Measurements from ENCODE around the gene FCER2.

The FCER2 gene

DNA sequence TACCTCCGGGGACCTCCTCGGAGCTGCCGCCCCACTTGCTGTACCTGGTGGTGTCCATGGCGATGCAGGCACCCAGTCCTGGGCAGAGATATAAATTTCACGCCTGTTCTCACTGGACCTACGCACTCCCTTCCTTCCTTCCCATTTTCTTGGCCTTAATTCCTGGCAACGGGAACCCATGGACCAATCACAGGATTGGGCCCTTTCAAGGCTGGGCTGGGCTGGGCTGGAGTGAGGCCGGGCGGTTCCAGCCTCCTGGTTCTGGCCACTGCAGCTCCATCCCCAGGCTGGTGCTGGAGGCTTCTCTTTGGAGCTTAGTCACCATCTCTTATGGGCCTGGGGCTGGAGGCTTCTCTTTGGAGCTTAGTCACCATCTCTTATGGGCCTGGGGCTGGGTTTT, 30.1 kb upstream of the FCER2 start, which contains the start of gene CLEC4G:
Gene CLEC4G (minus strand): TSS at position 66 of the 400 bp plus-strand sequence. CDS start 8 bp downstream, at position 58.
- no peak for DNase-seq

DNA sequence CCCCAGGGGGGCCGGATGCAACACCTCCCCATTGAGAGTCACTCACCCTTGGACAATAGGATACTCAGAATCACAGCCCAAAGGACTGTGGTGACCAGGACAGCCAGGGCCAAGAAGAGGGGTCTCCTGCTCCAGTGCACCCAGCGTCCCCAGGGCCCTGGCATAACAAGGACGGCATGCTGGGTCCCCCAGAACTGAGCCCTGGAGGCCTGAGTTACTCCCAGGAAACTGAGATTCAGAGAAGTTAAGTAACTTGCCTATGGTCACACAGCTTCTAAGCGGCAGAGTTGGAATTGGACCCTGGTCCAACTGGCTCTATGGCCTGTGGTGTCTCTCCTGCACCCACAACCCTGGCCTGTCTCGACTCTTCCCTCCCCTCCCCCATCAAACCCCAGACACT, 29.7 kb upstream of the FCER2 start:
- DNase-seq = no peak

DNA sequence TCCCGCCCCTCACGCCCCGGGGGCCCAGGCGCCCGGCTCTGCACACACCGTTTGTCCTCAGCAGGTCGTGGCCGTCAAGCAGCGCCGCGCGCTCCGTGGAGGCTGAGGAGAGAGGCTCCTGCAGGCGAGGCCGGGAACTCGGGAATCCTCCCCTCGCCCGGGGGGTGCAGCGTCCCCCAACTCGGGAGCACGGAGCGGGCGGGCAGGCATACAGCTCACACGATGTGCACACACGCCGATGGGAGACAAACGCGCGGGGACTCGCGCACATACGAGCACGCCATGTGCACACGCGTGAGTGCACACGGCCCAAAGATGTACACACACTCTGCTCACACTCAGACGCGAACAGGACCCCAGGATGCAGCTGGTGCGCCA, 29.3 kb upstream of the FCER2 start:
- no peak for DNase-seq

DNA sequence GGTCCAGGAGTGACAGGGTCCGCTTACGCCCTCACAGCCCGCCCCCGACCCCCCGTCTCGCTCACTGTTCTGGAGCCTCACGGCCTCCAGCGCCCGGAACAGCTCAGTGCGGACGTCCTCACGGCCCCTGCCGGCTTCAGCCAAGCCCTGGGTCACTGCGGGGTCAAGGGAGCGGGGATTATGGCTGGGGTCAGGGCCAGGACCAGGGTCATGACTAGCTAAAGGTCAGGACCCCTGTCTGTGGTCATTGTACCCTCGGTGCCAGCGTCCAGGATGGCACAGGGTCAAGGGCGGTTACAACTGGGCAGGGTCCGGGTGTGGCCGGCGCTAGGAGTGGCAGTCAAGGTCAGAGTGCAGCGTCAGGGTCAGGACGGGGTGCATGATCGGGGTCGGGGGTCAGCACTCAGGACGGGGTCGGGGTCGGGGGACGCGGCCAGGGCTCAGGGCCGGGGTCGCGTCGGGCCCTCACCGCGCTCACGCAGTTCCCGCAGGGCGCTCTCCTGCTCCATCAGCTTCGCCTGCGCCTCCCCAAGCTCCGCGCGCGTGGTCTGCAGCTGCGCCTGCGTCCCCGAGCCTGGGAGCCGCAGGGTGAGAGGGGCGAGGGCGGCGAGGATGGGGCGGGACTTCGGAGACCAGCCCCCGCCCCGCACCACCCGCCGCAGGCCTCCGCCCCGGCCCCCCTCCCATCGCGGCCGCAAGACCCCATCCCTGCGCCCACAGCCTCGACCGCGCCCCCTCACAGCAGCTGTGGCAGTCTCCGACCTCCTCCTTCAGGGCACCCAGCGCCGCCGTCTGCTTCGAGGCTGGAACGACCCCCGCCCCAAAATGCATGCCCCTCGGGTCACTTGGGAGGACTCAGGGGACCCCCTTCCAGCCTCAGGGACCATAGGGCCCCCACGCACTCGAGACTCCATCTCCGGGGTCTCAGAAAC, 28.6 kb upstream of the FCER2 start:
- DNase-seq = no peak

DNA sequence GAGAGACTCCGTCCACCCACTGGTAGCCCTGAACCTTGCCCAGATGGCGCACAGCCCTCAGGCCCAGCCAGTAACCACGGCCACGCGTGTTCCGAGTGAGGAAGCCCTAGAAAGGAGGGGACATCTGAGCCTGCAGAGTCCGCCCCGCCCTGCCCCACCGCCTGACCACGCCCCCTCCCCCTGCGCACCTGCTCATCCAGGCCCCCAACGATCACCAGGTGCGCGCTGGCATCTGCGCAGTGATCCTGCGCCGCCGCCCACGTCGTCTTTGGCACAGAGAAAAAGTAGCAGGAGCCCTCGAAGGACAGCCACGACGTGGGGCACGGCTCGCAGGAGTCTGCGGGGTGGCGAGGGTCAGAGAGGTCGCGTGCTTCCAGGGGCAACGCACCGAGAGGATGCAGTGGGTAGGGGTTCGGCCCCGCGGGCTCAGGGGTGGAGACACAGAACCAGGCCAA, 27.9 kb upstream of the FCER2 start:
- DNase-seq = peak; percentile 62

DNA sequence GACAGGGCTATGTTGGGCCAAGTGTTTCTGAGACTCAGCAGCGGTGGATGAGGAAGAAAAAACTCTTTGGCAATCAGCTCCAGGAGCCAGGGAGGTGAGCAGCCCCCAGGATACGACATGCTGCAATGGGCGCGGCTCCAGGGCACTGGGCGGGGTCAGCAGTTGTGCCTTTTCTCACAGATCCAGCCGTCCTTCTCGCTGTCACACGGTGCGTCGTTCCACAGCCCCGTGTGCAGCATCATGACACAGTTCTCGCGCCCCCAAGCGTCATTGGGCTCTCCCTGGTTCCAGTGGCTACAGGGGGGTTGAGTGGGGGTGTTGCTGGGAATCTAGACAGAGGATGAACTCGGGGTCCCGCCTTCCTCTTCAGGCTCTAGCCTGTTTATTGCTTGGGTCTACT, 27.3 kb upstream of the FCER2 start:
- peak; percentile 33 for DNase-seq

DNA sequence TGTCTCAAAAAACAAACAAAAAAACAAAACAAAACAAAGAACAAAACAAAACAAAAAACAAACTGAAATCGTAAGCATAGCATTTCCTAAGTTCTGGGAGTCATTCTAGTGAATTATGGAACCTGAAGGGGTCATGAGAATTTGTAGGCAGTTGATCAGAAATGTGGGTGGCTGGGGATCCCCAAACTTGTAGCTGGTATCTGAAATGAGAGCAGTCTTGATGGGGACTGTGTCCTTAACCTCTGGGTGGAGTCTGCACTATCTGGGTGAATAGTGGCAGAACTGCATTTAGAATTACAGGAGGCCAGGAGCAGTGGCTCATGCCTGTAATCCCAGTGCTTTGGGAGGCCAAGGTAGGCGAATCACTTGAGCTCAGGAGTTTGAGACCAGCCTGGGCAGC, 23.9 kb upstream of the FCER2 start:
- DNase-seq = no peak

DNA sequence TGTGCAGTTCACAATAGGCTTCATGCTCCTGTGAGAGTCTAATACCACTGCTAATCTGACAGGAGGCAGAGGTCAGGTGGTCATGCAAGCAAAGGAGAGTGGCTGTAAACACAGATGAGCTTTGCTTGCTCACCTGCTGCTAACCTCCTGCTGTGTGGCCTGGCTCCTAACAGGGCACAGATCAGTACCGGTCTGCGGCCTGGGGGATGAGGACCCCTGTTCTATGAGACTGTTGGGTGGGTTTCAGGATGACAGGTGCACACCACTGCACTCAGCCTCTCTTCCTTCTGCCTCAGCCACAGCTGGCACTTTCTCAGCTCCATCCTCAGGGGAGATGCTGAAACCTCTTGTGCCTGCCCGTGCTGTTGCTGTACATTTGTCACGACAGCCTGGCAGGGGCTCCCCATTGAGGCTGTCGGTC, 20.3 kb upstream of the FCER2 start:
- DNase-seq = peak; percentile 42

DNA sequence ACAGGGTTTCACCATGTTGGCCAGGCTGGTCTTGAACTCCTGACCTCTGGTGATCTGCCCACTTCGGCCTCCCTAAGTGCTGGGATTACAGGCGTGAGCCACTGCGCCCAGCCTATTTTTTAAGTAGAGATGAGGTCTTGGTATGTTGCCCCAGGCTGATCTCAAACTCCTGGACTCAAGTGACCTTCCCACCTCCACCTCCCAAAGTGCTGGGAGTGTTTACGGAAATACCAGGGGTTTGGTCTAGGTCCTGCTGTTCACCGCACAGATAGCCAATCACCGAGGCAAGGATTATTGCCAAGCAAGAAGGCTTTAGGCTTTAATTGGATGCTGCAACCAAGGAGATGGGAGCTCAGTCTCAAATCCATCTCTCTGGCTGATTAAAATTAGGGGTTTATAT, 18.4 kb upstream of the FCER2 start:
- DNase-seq = no peak

DNA sequence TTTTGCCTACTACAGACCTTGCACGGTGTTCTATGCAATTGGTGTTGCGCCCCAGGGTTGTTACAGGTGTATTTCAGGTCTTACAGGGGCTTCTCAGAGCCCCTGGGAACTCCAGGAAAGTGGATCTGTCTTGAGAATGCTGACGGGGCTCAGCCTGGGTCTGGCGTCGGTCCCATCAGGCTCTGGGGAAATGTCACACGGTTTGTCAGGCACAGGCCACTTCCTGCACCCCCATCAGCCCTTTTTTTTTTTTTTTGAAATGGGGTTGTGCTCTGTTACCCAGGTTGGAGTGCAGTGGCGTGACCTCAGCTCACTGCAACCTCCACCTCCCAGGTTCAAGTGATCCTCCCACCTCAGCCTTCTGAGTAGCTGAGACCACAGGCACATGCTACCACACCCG, 16.7 kb upstream of the FCER2 start:
- no peak for DNase-seq

DNA sequence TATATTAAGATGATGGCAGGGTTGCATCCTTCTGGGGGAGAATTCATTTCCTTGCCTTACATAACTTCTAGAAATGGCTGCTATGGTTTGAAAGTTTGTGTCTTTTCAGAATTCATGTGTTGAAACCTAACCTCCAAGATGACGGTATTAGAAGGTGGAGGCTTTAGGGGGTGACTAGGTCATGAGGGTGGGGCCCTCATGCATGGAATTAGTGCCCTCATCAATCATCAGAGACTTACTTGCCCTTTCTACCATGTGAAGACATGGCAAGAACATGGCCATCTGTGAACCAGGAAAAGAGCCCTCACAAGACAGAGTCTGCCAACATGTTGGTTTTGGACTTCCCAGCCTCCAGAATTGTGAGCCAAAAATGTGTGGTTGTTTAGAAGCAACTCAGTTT, 14.8 kb upstream of the FCER2 start:
- DNase-seq = no peak

DNA sequence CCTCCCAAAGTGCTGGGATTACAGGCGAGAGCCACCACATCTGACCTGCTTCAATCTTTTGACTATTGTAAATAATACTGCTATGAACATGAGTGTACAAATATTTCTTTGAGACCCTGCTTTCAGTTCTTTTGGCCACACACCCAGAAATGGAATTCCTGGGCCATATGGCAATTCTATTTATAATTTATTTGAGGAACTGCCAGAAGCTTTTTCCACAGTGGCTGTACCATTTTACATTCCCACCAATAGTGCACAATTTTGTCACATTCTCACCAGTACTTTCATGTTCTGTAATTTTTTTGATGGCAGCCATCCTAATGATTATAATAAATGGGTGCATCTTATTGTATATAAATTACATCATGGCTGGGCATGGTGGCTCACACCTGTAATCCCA, 13.7 kb upstream of the FCER2 start:
- no peak for DNase-seq

DNA sequence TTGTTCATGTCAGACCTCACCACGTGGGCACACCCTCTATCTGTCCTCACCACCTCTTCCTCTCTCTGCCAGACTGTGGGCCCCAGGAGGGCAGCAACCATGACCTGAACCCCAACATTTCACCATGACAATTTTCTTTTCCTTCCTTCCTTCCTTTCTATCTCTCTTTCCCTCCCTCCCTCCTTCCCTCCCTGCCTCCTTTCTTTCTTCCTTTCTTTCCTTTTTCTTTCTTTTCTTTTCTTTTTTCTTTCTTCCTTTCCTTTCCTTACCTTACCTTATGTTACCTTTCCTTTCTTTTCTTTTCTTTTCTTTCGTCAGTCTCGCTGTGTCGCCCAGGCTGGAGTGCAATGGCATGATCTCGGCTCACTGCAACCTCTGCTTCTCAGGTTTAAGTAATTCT, 8.7 kb upstream of the FCER2 start:
- no peak for DNase-seq

DNA sequence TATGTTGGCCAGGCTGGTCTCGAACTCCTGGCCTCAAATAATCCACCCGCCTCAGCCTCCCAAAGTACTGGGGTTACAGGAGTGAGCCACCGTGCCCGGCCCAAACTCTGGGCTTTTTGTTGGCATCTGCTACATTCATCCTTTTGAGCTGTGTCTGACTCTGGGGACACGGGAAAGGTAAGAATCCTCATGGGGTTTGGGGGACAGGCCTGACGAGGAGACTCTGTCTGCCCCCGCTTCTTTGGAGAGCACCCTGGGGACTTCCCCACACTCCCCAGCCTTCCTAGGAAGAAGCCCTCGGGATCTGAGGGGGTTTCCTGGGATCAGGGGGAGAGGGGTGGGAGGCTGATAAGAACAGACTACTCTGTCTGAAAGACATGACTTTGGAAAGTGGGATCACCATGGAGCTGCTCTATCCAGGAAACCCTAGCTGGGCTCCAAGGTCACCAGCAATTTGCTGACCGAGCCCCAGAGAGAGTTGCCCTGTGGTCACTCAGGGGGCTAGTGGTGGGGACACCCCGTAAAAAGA, 8.1 kb upstream of the FCER2 start:
- DNase-seq = no peak

DNA sequence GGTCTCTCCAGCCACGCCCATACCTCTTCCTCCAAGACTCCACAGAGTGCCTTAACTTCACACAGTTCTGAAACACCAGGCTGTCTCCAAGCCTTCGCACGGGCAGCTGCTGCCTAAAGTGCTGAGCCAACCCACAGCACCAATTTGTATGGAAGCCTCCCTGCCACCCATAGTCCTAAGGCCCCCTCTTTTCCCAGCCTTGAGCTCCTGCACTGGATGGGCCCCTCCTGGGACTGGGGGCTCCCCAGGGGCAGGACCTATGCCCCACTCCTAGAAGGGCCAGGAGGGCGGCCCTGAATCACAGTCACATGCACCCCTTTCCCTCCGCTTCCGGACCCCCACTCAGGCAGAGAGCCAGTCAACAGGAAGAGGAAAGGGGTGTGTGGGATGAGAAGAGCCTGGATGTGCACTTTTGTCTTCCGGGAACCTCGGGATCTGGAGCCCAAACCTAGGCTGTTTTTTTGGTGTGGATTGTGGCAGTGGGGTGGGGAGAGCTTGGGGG, 5.1 kb upstream of the FCER2 start:
- peak; percentile 39 for DNase-seq

DNA sequence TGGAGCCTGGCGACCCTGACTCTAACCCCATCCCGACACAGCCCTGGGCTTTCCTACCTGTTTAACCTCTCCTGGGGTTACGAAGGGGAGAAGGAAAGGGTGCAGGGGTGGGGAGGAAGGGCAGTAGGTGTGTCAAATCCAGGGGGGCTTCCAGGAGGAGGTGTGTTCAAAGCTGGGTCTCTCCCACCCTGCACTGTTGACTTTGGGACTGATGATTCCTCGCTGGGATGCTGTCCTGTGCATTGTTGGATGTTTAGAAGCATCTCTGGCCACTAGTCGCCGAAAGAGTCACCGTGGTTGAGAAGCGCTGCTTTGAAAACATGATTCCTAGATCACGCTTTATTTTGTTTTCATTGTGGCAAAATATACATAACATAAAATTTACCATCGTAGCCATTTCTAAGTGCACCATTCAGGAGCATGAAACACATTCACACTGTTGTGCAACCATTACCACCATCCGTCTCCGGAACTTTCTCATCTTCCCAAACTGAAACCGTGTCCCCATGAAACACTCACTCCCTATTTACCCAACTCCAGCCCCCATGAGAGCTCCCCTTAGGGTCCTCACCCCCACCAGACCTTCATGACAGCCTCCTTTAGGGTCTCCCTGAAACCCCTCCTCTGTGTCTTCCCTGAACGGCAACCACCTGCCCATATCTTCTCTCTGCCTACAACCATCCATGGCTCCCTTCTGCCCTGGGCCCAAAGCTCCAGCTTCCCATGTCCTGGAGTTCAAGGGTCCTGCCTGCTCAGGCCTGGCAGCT, 4.4 kb upstream of the FCER2 start:
- DNase-seq = no peak

DNA sequence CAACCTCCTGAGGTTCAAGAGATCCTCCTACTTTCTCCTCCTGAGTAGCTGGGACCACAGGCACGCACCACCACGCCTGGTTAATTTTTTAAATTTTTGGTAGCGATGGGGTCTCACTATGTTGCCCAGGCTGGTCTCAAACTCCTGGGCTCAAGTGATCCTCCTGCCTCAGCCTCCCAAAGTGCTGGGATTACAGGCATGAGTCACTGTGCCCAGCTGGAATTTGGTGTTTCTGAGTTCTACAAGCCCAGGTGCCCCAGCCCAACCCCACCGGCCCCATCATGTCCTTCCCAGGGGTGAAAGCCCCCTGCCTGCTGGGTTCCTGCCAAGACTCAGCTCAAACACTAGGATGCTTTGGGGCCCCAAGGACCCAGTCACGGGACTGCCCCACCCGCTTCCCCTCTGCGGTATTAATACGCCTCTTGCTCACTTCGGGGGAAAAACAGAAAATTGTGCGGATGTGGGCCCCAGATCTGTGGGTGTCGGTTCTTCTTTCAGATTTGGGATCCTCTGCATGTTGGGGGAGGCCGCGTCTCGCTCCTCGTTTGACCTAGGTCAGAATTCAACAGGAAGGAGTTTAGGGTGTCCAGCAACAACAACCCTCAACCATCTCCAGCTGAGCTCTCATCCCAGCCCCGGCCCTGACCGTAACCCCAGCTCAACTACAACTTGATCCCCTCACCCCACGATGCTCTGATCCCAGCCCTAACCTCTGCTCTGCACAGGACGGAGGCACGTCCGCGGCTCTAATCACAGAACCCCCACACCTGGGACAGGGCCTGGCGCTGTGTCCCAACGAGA, 3.7 kb upstream of the FCER2 start:
- DNase-seq = peak; percentile 64

DNA sequence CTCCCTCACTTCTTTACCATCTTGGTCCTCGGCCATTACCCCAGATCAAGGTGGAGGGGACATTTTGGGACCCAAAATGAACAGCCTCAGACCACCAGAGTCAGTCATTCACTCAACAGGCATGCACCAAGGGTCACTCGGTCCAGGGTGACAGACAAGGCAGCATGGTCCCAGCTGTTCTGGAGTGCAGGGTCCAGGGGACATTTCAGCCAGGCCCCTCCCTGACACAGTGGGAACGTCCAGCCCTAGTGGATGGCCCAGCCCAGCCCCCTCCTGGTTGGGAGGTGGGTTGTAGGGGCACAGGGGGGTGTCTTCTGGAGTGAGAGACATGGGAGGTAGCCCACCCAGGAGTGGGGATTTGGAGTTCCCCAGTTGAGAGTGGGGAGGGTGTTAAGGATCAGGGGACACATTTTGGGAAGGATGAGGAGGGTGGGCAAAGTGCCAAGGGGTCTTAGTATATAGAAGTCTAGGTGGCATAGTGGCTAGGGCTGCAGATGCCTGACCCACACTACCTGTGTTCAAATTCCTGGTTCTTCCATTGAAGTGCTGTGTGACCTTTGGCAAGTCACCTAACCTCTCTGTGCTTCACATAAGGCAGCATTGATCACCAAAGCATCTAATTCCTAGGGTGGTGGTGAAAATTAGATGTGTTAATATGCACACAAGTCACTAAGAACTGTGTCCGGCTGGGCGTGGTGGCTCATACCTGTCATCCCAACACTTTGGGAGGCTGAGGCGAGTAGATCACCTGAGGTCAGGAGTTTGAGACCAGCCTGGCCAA, 2.5 kb upstream of the FCER2 start:
- no peak for DNase-seq

DNA sequence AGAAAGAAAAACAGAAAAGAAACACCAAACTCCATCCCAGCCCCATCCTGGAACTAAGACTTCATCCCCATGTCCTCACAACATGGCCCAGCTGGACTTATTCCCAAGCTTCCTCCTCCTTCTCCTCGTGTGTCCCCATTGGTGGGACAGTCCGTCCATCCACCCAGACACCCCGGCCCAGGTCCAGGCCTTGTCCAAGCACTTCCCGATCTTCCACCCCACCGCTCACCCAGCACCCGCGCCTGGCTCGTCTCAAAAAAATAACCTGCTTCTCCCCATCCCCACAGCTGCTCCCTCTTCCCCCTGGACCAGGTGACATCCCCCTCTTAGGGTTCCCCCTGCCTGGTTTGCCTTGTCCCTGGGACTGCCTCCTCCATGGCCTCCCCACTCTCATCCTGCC, 1.4 kb upstream of the FCER2 start:
- no peak for DNase-seq

DNA sequence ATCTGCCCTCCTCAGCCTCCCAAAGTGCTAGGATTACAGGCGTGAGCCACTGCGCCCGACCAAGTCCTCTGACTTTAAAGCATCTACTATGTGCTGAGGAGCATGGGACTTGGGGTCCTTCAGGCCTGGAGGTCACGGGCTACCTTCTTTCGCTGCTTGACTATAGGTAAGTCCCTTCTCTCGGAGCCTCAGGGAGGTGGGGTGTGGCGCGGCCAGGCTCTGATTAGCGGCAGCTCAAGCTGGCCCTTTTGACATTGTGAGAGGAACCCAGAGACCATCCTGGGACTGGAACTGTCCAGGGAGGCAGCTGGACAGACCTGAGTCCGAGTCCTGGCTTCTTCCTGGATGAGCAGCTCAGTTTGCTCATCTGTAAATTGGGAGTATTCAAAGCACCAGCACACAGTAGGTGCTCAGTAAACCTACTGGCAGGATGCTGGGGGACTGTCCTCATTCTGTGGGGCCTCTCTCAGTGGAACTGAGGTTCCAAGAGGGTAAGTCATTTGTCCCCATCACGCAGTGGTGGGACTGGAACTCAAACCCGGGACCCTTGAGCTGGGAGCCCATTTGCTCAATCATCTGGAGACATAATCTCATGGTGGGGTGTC, 780 bp downstream of the FCER2 start:
- DNase-seq = no peak

All from RPMI8226 (cell line).